ENCODE data around the gene MRPL43.

Gene MRPL43

DNA sequence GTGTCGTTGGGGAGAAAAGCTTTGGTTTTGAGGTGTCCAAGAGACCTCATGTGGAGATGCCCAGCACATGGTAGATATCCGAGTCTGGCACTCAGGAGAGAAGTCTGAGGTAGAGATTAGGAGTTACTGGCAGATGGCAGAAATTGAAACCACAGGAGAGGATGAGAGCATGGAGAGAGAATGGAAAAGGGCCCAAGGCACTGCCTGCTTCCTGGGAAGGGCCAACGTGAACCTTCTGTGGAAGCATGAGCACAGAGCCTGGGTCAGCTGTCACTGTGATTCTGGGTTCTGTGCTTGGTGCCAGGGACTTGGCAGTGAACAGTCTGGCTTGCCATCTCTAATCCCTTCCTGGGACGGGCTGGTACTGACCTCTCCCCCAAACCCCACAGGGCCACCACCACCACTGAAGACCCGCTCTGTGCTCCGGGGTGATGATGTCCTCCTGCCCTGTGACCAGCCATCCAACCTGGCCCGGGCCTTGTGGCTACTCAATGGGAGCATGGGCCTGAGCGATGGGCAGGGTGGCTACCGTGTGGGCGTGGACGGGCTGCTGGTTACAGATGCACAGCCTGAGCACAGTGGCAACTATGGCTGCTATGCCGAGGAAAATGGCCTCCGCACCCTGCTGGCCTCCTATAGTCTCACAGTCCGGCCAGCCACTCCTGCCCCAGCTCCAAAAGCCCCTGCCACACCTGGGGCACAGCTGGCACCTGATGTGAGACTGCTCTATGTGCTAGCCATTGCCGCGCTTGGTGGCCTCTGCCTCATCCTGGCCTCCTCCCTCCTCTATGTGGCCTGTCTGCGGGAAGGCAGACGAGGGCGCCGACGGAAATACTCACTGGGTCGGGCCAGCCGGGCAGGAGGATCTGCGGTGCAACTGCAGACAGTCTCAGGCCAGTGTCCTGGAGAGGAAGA lies 4.1 kb downstream of the MRPL43 start:
- Mint-ChIP-seq H3K27me3 (ENCODE audit: low read depth, poor library complexity) (no peaks in the 10 kb centered on the region), H3K36me3 (ENCODE audit: low read depth) (peaks cover 27% of the 10 kb centered on the region), H3K9me3 (no peaks in the 10 kb centered on the region), H3K4me1 (peaks cover 27% of the 10 kb centered on the region), H3K4me3 (no peak overlapping the region), H3K27ac (peak overlapping the region; percentile 11)
- DNase-seq = no peak
- TF ChIP-seq, protein P1, sequence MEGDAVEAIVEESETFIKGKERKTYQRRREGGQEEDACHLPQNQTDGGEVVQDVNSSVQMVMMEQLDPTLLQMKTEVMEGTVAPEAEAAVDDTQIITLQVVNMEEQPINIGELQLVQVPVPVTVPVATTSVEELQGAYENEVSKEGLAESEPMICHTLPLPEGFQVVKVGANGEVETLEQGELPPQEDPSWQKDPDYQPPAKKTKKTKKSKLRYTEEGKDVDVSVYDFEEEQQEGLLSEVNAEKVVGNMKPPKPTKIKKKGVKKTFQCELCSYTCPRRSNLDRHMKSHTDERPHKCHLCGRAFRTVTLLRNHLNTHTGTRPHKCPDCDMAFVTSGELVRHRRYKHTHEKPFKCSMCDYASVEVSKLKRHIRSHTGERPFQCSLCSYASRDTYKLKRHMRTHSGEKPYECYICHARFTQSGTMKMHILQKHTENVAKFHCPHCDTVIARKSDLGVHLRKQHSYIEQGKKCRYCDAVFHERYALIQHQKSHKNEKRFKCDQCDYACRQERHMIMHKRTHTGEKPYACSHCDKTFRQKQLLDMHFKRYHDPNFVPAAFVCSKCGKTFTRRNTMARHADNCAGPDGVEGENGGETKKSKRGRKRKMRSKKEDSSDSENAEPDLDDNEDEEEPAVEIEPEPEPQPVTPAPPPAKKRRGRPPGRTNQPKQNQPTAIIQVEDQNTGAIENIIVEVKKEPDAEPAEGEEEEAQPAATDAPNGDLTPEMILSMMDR (IDR thresholded peaks at IDR 0.05) = no peak

DNA sequence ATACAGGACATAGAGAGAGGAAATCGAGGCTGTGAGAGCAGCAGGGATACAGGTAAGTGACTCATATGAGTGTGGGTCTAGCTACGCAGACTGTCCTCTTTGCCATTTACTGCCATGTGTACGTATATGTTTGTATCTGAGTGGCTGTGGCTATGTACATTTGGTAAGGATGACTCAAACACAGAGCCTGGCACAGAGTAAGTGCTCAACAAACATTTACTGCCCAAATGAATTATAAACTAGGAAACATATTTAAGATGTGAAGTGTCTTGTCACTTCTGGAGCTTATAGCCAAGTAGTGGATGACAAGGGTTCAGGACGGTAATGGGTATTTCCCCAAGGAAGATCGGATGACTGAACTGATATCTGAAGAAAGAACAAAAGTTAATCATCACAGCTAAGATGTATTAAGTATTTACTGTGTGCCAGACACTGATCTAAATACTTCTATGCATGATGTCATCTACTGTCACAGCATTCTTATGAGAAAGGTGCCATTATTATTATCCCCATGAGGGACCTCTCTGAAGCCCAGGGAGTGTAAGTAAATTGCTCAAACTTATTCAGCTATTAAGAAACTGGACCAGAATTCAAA lies 6.0 kb downstream of the MRPL43 start:
- DNase-seq = no peak
- H3K9me3 Mint-ChIP-seq = no peaks in the 10 kb centered on the region
- peaks cover 11% of the 10 kb centered on the region for H3K4me1 Mint-ChIP-seq
- TF ChIP-seq, protein P1 (IDR thresholded peaks at IDR 0.05) = no peak
- H3K4me3 Mint-ChIP-seq = no peak overlapping the region
- no peak overlapping the region for H3K27ac Mint-ChIP-seq
- H3K36me3 Mint-ChIP-seq (ENCODE audit: low read depth) = peaks cover 23% of the 10 kb centered on the region
- no peaks in the 10 kb centered on the region for H3K27me3 Mint-ChIP-seq (ENCODE audit: low read depth, poor library complexity)

DNA sequence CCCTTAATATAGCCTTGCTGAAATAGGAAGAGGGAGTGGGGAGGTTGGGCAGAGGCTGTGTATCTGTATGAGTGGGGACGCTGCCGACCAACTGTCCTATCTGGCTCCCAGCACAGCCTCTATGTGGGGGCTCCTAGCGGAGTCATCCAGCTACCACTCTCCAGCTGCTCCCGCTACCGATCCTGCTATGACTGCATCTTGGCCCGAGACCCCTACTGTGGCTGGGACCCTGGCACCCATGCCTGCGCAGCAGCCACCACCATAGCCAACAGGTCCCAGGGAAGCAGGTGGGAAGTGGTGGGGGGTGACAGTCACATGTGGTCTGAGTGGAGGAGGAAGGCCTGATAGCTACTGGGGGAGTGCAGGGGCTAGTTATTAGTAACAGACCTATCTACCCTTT lies 6.6 kb downstream of the MRPL43 start:
- Mint-ChIP-seq H3K9me3 (no peaks in the 10 kb centered on the region), H3K4me3 (no peak overlapping the region), H3K4me1 (peaks cover 5% of the 10 kb centered on the region), H3K36me3 (ENCODE audit: low read depth) (peaks cover 20% of the 10 kb centered on the region), H3K27ac (no peak overlapping the region), H3K27me3 (ENCODE audit: low read depth, poor library complexity) (no peaks in the 10 kb centered on the region)
- DNase-seq = no peak
- TF ChIP-seq, protein P1 (IDR thresholded peaks at IDR 0.05) = no peak

DNA sequence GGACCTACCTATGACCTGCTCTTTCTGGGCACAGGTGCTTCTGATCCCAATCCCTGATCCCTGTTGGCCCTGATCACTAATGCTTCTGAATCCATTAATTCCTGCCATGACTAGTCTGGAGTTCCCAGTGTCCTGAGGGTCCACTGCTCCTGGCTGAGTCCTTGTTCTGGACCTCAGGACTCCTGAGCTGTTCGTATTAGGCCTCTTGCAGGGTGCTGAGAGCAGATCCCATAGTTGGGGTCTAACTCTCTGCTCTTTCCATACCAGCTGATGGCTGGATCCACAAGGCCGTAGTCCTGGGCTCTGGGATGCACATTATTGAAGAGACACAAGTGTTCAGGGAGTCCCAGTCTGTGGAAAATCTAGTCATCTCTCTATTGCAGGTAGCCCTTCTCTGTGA lies 7.0 kb downstream of the MRPL43 start:
- DNase-seq = no peak
- no peak overlapping the region for H3K27ac Mint-ChIP-seq
- no peaks in the 10 kb centered on the region for H3K9me3 Mint-ChIP-seq
- peaks cover 16% of the 10 kb centered on the region for H3K36me3 Mint-ChIP-seq (ENCODE audit: low read depth)
- H3K4me1 Mint-ChIP-seq = peaks cover 1% of the 10 kb centered on the region
- no peaks in the 10 kb centered on the region for H3K27me3 Mint-ChIP-seq (ENCODE audit: low read depth, poor library complexity)
- TF ChIP-seq, protein P1 (IDR thresholded peaks at IDR 0.05) = no peak
- H3K4me3 Mint-ChIP-seq = no peak overlapping the region

DNA sequence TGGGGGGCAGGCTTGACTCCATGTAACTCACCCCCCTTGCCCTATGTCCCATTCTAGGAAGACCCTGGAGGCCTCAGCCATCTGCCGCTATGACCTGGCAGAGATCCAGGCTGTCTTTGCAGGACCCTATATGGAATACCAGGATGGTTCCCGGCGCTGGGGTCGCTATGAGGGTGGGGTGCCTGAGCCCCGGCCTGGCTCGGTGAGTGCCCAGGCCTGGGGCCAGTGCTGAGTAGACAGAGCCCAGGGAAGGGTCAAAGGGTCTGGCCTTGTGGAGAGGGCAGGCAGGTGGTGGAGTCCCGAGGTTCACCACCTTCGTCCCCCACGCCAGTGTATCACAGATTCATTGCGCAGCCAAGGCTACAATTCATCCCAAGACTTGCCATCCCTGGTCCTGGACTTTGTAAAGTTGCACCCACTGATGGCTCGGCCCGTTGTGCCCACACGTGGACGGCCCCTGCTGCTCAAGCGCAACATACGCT lies 7.5 kb downstream of the MRPL43 start:
- peaks cover 16% of the 10 kb centered on the region for H3K36me3 Mint-ChIP-seq (ENCODE audit: low read depth)
- no peak overlapping the region for H3K27ac Mint-ChIP-seq
- TF ChIP-seq, protein P1 (IDR thresholded peaks at IDR 0.05) = no peak
- H3K4me1 Mint-ChIP-seq = no peaks in the 10 kb centered on the region
- DNase-seq = no peak
- H3K4me3 Mint-ChIP-seq = no peak overlapping the region
- no peaks in the 10 kb centered on the region for H3K27me3 Mint-ChIP-seq (ENCODE audit: low read depth, poor library complexity)
- H3K9me3 Mint-ChIP-seq = no peaks in the 10 kb centered on the region

Measured in nephron progenitor cell (in vitro differentiated cells).